Karpas-422 (cell line): ENCODE results near the gene DLGAP1. TPM values are rescaled to one million over a fixed set of nuclear protein-coding genes. Genes with fewer than 3 reads are reported as not detected.

Experiments
- DNase-seq: peaks from one replicate; pipeline ENCODE4 v3.0.0-alpha.2; 2015
- H2AFZ ChIP-seq: fragments of 200-600 bp; sonication (generic); 2 replicates; pipeline ENCODE4 v1.6.1; 2014; ENCODE audit warnings: antibody characterized with exemption, low read length, mixed read lengths
- H3K27ac ChIP-seq: fragments of 200-600 bp; sonication (generic); 2 replicates; pipeline ENCODE4 v1.5.1; 2014; ENCODE audit warnings: mild to moderate bottlenecking, low read length, moderate library complexity
- H3K27me3 ChIP-seq: fragments of 200-600 bp; sonication (generic); 2 replicates; pipeline ENCODE4 v1.6.1; 2014; ENCODE audit warnings: low read length, mixed read lengths
- H3K36me3 ChIP-seq: fragments of 200-600 bp; sonication (generic); 2 replicates; pipeline ENCODE4 v1.6.1; 2014; ENCODE audit warnings: low read length, mixed read lengths; ENCODE audit not compliant: insufficient read depth
- H3K4me1 ChIP-seq: fragments of 200-600 bp; sonication (generic); 2 replicates; pipeline ENCODE4 v1.6.1; 2014; ENCODE audit warnings: mild to moderate bottlenecking, low read length, mixed read lengths
- H3K4me2 ChIP-seq: fragments of 200-600 bp; sonication (generic); 2 replicates; pipeline ENCODE4 v1.6.1; 2014; ENCODE audit warnings: low read length, low read depth, mild to moderate bottlenecking; ENCODE audit not compliant: poor library complexity, severe bottlenecking
- H3K4me3 ChIP-seq: fragments of 200-600 bp; sonication (generic); 2 replicates; pipeline ENCODE4 v1.5.1; 2014; ENCODE audit warnings: mild to moderate bottlenecking, antibody characterized with exemption, low read length, mixed read lengths
- H3K79me2 ChIP-seq: fragments of 200-600 bp; sonication (generic); 2 replicates; pipeline ENCODE4 v1.6.1; 2014; ENCODE audit warnings: mild to moderate bottlenecking, low read length, mixed read lengths
- H3K9ac ChIP-seq: fragments of 200-600 bp; sonication (generic); 2 replicates; pipeline ENCODE4 v1.6.0; 2014; ENCODE audit warnings: low read length
- H3K9me2 ChIP-seq: fragments of 200-600 bp; sonication (generic), shearing (Covaris generic); replicated peaks from 2 replicates; pipeline ENCODE4 v1.6.0; 2014; ENCODE audit warnings: mild to moderate bottlenecking, low read length, moderate library complexity; ENCODE audit not compliant: insufficient read depth
- H3K9me3 ChIP-seq: fragments of 300-700, 200-600 bp; sonication (generic); 2 replicates; pipeline ENCODE4 v1.6.1; 2014; ENCODE audit warnings: low read length, mixed read lengths
- H4K20me1 ChIP-seq: fragments of 200-600 bp; sonication (generic); 2 replicates; pipeline ENCODE4 v1.6.1; 2014; ENCODE audit warnings: mild to moderate bottlenecking, antibody characterized with exemption, low read length, low read depth; ENCODE audit not compliant: insufficient read depth
- total RNA-seq: library from RNA; depleted of rRNA; stranded (reverse); fragments of >200 nt; shearing (Covaris generic); gene quantifications from 2 replicates; pipeline ENCODE4 v1.2.3, GENCODE V29; 2014; ENCODE audit warnings: low replicate concordance

The DLGAP1 gene
- total RNA-seq, 1 experiment from 2014 or later = 8.8 TPM

DNA sequence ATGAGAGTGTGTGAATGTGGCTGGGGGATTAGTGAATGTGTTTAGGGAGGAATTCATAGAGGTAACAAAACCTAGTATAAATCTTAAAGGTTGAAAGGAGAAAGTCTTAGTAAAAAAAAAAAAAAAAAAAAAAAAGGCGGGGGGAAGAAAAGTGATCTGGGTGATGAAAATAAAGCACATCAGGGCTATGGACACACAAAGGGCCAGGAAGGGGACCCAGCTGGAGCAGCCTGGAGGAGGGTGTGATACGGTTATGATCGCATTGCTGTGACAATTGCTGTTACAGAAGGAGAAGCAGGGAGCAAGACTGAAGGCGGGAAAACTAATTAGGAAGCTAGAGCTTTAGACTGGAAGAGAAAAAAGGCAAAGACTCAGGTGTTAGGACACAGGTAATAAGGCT lies 85.4 kb downstream of the DLGAP1 start:
- no peaks in the 10 kb centered on the region for H3K79me2 ChIP-seq
- H3K27ac ChIP-seq = no peak overlapping the region
- no peak for DNase-seq
- no peak overlapping the region for H2AFZ ChIP-seq
- no peak overlapping the region for H3K4me3 ChIP-seq
- H3K9ac ChIP-seq = no peak overlapping the region
- no peaks in the 10 kb centered on the region for H4K20me1 ChIP-seq
- H3K36me3 ChIP-seq = no peaks in the 10 kb centered on the region
- H3K27me3 ChIP-seq = no peaks in the 10 kb centered on the region
- H3K9me2 ChIP-seq = no peaks in the 10 kb centered on the region
- no peaks in the 10 kb centered on the region for H3K9me3 ChIP-seq
- no peak overlapping the region for H3K4me2 ChIP-seq
- H3K4me1 ChIP-seq = no peaks in the 10 kb centered on the region

DNA sequence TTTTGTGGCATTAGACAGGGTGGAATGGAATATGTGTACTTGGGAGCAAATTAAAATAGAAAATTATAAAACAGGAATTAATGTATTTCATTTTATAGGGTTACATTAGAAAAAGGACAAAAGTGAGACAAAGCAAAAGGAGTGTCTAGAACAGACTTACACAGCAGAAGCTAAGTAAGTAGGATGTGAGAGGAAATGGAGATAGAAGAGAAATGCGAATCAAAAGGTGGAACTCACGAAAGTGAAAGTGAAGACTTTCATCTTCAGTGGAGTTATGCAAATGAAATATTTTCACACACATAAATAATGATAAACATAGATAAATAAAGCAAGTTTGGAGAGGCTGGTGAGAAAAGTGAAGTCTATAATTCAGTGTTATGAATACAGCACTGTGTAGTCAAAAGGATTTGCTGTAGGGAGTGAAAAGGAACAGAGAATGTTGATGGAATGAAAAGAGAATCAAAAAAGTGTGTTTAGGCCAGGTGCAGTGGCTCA lies 94.8 kb downstream of the DLGAP1 start:
- no peaks in the 10 kb centered on the region for H4K20me1 ChIP-seq
- no peak overlapping the region for H3K4me3 ChIP-seq
- H3K9ac ChIP-seq = no peak overlapping the region
- no peak overlapping the region for H2AFZ ChIP-seq
- no peaks in the 10 kb centered on the region for H3K27me3 ChIP-seq
- H3K27ac ChIP-seq = no peak overlapping the region
- no peak for DNase-seq
- H3K9me3 ChIP-seq = no peaks in the 10 kb centered on the region
- H3K36me3 ChIP-seq = no peaks in the 10 kb centered on the region
- H3K9me2 ChIP-seq = no peaks in the 10 kb centered on the region
- H3K4me2 ChIP-seq = no peak overlapping the region
- no peaks in the 10 kb centered on the region for H3K4me1 ChIP-seq
- H3K79me2 ChIP-seq = no peaks in the 10 kb centered on the region

DNA sequence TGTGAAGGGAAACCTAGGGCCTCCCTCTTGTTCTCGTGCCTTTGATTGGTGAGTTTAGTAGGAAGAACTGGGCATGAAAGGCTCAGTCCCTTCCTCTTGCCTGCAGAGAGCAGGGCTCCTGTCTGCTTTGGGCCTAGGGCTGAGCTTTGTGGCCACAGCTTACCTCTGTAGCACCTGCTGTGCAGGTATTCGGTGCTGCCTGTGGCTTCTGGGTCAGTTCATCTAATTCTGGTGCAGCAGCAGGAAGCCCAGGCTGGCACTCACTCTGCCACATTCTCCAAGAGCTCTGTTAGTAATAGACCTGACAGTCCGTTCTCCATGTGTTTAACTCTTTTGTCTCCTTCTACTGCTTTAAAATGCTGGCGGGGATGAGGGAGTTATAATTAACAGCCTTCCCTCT lies 96.5 kb downstream of the DLGAP1 start:
- Histone ChIP-seq H3K4me3 (no peak overlapping the region), H3K27me3 (no peaks in the 10 kb centered on the region), H3K36me3 (no peaks in the 10 kb centered on the region), H2AFZ (no peak overlapping the region), H3K4me2 (no peak overlapping the region), H3K79me2 (no peaks in the 10 kb centered on the region), H3K9ac (no peak overlapping the region), H4K20me1 (no peaks in the 10 kb centered on the region), H3K27ac (no peak overlapping the region), H3K9me3 (no peaks in the 10 kb centered on the region), H3K4me1 (no peaks in the 10 kb centered on the region), H3K9me2 (no peaks in the 10 kb centered on the region)
- no peak for DNase-seq

DNA sequence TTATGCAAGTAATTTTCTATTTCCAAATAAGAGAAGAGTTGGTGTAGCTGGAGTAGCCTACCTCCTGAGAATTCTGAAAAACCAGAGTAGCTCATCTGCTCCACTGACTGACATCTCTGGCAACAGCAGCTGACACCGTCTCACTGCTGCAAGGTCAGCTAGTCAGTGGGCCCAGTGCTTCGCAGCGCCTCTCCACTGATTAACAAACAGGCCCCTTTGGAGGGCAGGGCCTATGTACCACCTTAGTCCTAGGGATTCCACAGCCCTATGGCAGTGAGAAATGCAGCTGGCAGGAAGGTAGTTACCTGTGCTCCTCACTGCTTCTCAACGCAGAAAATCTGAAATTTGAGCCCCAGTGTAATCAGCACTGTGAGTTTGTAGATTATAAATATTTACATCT lies 97.5 kb downstream of the DLGAP1 start:
- Histone ChIP-seq H3K9me2 (no peaks in the 10 kb centered on the region), H3K9me3 (no peaks in the 10 kb centered on the region), H3K36me3 (no peaks in the 10 kb centered on the region), H4K20me1 (no peaks in the 10 kb centered on the region), H3K4me1 (no peaks in the 10 kb centered on the region), H3K27ac (no peak overlapping the region), H3K9ac (no peak overlapping the region), H3K27me3 (no peaks in the 10 kb centered on the region), H3K79me2 (no peaks in the 10 kb centered on the region), H3K4me2 (no peak overlapping the region), H3K4me3 (no peak overlapping the region), H2AFZ (no peak overlapping the region)
- no peak for DNase-seq

DNA sequence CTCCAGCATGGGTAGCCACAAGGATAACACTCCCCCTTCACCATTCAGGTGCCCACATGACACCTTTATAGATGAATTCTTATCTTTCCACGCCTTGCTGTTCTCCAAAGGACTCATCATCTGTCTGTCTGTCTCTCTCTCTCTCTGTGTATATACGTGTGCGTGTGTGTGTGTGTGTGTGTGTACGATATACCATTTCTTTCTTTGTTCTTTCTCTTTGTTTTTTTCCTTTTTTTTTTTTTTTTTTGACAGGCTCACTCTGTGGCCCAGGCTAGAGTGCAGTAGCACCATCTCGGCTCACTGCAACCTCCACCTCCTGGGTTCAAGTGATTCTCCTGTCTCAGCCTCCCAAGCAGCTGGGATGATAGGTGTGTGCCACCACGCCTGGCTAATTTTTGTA lies 98.2 kb downstream of the DLGAP1 start:
- no peak overlapping the region for H3K27ac ChIP-seq
- no peaks in the 10 kb centered on the region for H3K9me2 ChIP-seq
- H3K79me2 ChIP-seq = no peaks in the 10 kb centered on the region
- no peak for DNase-seq
- no peak overlapping the region for H3K4me3 ChIP-seq
- no peaks in the 10 kb centered on the region for H3K27me3 ChIP-seq
- no peak overlapping the region for H2AFZ ChIP-seq
- H4K20me1 ChIP-seq = no peaks in the 10 kb centered on the region
- no peaks in the 10 kb centered on the region for H3K9me3 ChIP-seq
- H3K36me3 ChIP-seq = no peaks in the 10 kb centered on the region
- no peak overlapping the region for H3K4me2 ChIP-seq
- H3K9ac ChIP-seq = no peak overlapping the region
- H3K4me1 ChIP-seq = no peaks in the 10 kb centered on the region

DNA sequence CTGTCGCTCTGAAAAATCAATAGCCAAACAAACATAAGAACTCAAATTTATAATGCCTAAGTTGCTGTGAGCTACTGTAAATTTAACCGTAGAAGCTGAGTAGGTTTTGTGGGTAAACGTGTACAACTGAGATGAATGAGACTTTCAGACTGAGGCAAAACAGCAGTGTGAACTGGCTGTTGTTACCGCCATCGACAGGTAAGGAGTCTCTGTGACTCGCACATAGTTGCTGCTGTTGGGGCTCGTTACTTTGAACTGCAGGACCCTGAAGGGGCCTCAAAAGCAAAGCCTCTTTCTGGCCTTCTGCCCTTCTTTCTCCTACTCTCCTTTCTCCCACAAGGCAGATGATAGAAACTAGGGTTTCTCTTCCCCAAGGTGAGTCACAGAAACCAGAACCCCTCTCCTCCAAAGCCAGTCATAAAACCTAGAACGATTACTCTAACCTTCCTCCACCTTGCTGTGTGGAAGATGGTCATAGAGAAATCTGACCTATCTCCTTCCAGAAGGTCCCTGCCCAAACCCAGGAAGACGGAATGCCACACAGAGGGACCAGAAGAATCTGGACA lies 101.2 kb downstream of the DLGAP1 start:
- no peak overlapping the region for H3K9ac ChIP-seq
- no peak overlapping the region for H2AFZ ChIP-seq
- H4K20me1 ChIP-seq = no peaks in the 10 kb centered on the region
- H3K9me2 ChIP-seq = no peaks in the 10 kb centered on the region
- no peaks in the 10 kb centered on the region for H3K27me3 ChIP-seq
- H3K4me2 ChIP-seq = no peak overlapping the region
- no peak for DNase-seq
- no peak overlapping the region for H3K27ac ChIP-seq
- H3K4me3 ChIP-seq = no peak overlapping the region
- no peaks in the 10 kb centered on the region for H3K36me3 ChIP-seq
- H3K9me3 ChIP-seq = no peaks in the 10 kb centered on the region
- no peaks in the 10 kb centered on the region for H3K79me2 ChIP-seq
- no peaks in the 10 kb centered on the region for H3K4me1 ChIP-seq

GRCh38 chr18:4352746-4353551 lies 102.2 kb downstream of the DLGAP1 start:
- 0 out of 2 replicates have a peak overlapping the region, but pooled peaks have one; percentile 36 for H2AFZ ChIP-seq
- H3K79me2 ChIP-seq = no peaks in the 10 kb centered on the region
- H3K9me2 ChIP-seq = no peaks in the 10 kb centered on the region
- no peaks in the 10 kb centered on the region for H3K9me3 ChIP-seq
- H3K4me3 ChIP-seq = no peak overlapping the region
- H3K27me3 ChIP-seq = no peaks in the 10 kb centered on the region
- no peak overlapping the region for H3K27ac ChIP-seq
- H3K36me3 ChIP-seq = no peaks in the 10 kb centered on the region
- H4K20me1 ChIP-seq = no peaks in the 10 kb centered on the region
- no peak overlapping the region for H3K4me2 ChIP-seq
- H3K4me1 ChIP-seq = no peaks in the 10 kb centered on the region
- no peak overlapping the region for H3K9ac ChIP-seq
- DNase-seq = no peak

- no peaks in the 10 kb centered on the region for H3K4me1 ChIP-seq
- no peaks in the 10 kb centered on the region for H3K27me3 ChIP-seq
- no peak overlapping the region for H3K4me3 ChIP-seq
- no peaks in the 10 kb centered on the region for H3K36me3 ChIP-seq
- H2AFZ ChIP-seq = no peak overlapping the region
- no peaks in the 10 kb centered on the region for H4K20me1 ChIP-seq
- H3K9ac ChIP-seq = no peak overlapping the region
- no peak overlapping the region for H3K27ac ChIP-seq
- H3K9me2 ChIP-seq = no peaks in the 10 kb centered on the region
- DNase-seq = no peak
- H3K9me3 ChIP-seq = no peaks in the 10 kb centered on the region
- H3K79me2 ChIP-seq = no peaks in the 10 kb centered on the region
- no peak overlapping the region for H3K4me2 ChIP-seq
Observed at GRCh38 chr18:4351005-4351404, 104.1 kb downstream of the DLGAP1 start.
